Activated effector memory CD4-positive, alpha-beta T cell treated with Interleukin-2 at 50 U/mL for 16 hours (primary cell): ENCODE results near the gene CORO7.

ENCODE experiments used
- DNase-seq: peaks from one replicate; pipeline ENCODE4 v3.0.0-alpha.2; 2020

CORO7 gene

GRCh38 chr16:4369007-4369733 is 47.2 kb downstream of the CORO7 start:
- DNase-seq = no peak

DNA sequence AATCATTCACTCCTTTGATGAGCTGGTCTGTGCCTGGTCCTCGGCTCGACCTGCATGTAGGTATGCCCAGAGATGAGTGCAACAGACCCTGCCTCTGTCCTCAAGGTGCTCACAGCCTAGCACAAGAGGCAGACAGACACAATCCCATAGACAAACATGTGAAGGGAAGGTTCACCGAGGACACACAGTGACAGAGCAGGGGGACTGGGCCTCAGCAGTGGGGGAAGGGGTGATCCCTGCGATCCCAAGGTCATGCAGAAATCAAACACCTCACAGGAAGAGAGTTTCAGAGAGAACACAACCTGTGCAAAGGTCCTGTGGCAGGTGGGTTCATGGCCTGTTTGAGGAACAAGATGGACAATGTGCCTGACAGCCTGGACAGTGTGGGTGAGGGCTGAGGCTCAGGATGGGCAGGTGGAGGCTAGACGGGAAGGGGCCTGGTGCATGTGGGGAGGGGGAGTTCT is 49.0 kb downstream of the CORO7 start:
- DNase-seq = no peak

DNA sequence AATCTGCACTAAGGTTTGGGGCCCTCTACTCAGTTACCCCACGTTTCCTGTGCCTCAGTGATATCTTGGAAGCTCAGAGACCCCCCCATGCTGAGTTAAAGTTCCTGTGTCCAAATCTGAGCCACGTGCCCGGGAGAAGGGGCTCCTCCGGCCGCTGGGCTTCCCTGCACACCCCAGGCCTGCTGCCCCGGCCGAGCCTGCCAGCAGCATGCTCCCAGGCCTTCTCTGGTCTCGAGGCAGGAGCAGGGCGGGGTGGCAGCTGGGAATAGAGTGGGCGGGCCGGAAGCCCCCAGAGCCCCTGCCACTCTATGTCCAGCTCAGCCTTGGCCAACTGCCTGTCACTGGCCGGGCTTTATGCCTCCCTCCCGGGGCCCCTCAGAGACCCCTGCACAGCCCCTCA is 50.4 kb downstream of the CORO7 start:
- DNase-seq = no peak

DNA sequence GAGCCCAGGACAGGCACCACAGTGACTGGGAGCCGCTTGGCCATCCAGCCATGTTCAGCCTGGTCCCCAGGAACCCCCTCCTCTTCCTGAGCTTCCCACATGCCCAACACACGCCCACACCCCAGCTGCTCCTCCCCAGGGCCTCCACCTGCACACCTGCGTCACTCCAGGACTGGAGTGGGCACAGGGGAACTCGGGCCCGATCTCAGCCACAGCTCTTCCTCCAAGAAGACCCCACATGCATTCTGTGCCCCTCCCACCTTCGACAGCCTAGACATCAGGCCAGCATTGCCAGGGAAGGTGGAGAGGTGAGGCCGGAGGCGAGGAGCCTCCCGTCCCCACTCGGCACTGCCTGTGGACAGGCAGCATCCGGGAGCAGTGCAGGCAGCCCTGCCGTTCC is 50.8 kb downstream of the CORO7 start:
- DNase-seq = no peak

- DNase-seq = no peak
Measured at GRCh38 chr16:4365014-4365406, 51.4 kb downstream of the CORO7 start.

GRCh38 chr16:4364196-4365013 is 52.0 kb downstream of the CORO7 start:
- no peak for DNase-seq

GRCh38 chr16:4362476-4363135 is 53.8 kb downstream of the CORO7 start:
- no peak for DNase-seq

DNA sequence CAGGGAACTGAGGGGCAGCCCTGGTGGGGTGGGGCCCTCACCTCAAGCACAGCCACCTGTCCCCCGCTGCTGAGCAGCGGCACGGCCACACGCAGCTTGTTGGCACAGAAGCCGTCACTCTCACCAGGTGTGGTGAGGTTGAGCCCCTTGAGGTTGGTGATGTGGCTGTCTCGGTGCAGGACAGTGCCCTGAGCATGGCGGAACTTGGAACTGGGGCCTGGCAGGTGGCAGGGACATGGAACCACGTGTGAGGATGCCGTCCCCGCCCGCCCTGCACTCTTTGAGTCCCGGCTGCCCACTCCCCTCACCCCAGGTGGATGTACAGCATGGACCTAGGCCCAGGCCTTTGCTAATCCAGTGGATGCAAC is 54.5 kb downstream of the CORO7 start:
- DNase-seq = no peak

DNA sequence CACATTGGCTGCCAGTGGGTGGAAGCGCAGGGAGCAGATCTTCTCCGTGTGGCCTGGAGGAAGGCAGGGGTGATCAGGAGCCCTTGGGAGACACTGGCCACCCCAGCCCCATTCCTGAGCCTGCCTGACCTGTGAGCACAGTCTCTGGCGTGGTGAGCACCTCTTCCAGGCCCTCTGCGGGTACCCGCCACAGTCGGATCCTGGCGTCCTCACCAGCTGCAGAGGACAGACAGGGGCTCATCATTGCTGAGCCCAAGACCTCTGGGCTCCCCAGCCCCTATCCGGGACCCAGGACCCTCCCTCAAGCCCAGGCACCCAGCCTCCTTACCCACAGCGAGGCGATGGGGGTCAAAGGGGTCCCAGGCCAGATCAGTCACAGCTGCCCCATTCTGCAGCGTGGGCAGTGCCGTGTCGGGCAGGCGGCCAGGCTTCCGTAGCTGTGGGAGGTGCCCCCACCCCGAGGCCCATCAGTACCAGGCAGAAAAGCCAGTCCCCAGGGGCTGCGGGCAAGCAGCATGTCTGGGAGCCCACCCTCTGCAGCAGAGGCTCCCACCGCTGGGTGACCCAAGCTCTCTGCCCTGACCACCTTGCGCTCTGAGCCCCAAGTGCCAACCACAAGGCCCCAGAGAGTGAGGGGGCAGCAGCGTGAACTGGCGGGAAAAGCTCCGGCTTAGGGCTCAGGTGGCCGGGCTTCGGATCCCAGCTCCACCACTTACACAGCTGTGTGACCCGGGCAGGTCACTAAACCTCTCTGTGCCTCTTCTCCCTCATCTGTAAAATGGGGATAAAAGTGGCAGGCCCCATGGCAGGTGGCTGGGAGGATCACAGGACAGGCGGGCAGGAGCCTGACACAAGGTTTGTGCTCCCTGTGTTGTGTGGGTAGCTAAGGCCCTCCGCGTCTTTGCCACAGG is 55.1 kb downstream of the CORO7 start:
- DNase-seq = no peak

GRCh38 chr16:4360538-4361021 is 55.8 kb downstream of the CORO7 start:
- no peak for DNase-seq

DNA sequence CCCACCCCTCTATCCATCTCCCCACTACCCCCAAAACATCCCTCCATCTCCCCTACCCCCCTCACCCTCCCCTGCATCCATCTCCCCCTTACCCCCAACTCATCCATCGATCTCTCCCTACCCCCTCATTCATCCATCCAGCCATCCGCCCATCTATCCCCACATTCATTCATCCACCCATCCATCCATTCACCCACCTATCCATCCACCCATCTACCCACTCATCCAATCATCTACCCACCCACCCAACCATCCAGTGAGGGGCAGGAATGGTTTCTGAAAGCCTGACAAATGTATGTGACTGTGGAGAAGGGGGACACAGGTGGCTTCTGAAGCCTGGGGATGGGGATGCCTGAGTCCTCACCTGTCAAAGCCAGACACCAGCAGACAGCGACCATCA is 56.5 kb downstream of the CORO7 start:
- no peak for DNase-seq

GRCh38 chr16:4358831-4359561 is 57.4 kb downstream of the CORO7 start:
- DNase-seq = peak; percentile 44

DNA sequence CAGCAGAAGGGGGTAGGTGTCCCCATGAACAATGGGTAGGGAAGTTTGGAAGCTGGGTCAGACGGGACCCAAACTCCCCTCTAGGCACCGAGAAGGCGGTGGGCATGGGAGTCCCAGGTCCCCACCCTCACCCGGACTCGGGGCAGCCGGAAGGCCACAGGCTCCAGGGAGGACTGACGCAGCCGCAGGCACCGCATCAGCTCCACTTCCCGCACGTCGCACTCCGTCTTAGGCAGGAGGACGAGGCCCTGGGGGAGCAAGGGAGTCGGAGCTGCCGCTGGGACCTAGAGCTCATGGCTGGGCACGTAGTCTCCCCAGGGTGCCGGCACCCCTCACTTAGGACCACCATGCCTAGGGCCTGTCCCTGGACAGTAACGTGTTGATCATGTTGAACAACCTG is 58.2 kb downstream of the CORO7 start:
- no peak for DNase-seq

DNA sequence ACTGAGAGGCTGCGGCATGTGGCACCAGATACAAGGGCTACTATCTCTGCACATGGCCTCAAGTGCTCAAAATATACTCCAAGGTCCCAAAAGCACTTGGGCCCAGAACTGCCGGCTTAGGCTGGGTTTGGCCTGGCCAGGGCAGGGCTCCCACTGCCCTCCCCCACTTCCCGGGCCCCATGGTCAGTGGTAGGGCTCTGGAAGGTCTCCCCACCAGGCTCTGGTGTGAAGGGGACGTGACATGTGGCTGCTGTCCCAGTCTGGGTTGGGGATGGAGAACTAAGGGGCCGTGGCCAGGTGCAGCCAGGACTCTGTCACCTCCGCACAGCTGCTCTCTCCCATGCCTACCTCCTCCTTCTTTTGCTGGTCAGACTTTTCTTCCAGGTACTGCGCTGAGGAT is 59.6 kb downstream of the CORO7 start:
- no peak for DNase-seq

DNA sequence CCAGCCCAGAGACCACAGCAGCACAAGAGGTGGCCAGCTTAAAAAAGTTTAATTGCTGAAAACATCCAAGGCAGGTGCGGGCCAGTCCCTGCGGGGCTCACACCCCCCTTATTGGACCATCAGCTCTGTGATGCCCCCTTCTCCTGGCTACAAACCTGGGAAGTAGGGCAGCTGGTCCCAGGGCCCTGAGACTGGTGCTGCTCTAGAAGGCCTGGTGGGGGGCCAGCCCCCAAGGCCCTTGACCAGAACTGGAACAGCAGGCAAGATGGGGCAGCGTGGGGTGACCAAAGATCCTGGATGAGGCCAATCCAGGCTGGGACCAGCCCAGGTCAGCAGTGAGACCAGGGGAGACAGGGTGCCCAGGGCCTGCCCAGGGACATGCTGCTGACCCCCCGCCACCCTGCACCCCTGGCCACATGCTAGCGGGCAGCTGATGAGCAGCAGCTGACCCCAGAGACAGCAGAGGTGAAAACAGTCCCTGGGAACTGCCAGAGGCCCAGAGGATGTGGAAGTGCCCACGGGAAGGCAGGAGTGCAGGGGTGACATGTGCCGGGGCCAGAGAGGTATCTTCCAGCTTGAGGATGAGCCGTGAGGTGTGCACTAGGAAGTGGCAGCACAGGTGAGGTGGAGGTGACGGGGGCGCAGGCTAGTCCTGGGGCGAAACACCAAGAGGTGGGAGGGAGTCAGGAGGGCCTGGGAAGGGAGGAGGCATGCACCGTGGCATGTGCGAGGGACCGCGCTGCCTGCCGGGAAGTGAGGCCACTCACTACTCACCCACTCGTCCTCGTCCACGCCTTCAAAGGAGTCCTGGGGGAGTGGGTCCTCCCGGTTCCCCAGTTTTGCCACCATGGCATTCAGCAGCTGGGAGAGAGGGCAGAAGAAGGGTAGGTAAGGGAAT is 61.6 kb downstream of the CORO7 start:
- DNase-seq = no peak

DNA sequence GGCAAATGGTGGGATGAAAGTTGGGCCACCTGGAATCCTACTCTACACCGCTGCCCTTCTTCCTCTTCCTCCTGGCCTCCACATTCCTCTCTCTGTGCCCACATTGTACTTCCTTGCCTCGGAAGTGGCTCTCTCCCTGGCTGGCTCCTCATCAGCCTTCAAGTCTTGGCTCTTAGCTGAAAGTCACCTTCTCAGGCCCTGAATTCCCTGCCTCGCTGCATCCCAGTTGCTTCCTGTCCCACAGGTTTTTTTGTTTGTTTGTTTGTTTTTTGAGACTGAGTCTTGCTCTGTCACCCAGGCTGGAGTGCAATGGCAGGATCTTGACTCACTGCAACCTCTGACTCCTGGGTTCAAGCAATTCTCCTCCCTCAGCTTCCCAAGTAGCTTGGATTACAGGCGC is 62.7 kb downstream of the CORO7 start:
- DNase-seq = no peak

DNA sequence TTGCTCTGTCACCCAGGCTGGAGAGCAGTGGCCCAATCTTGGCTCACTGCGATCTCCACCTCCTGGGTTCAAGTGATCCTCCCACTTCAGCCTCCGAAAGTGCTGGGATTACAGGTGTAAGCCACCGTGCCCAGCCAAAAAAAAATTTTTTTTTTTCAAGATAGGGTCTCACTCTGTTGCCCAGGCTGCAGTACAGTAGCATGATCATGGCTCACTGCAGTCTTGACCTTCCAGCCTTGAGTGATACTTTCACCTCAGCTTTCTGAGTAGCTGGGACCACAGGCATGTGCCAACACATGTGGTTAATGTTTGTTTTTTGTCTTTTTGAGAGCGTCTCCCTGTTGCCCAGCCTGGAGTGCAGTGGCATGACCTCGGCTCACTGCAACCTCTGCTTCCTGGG is 63.6 kb downstream of the CORO7 start:
- DNase-seq = no peak

- no peak for DNase-seq
Measured at GRCh38 chr16:4351880-4352279, 64.5 kb downstream of the CORO7 start.

DNA sequence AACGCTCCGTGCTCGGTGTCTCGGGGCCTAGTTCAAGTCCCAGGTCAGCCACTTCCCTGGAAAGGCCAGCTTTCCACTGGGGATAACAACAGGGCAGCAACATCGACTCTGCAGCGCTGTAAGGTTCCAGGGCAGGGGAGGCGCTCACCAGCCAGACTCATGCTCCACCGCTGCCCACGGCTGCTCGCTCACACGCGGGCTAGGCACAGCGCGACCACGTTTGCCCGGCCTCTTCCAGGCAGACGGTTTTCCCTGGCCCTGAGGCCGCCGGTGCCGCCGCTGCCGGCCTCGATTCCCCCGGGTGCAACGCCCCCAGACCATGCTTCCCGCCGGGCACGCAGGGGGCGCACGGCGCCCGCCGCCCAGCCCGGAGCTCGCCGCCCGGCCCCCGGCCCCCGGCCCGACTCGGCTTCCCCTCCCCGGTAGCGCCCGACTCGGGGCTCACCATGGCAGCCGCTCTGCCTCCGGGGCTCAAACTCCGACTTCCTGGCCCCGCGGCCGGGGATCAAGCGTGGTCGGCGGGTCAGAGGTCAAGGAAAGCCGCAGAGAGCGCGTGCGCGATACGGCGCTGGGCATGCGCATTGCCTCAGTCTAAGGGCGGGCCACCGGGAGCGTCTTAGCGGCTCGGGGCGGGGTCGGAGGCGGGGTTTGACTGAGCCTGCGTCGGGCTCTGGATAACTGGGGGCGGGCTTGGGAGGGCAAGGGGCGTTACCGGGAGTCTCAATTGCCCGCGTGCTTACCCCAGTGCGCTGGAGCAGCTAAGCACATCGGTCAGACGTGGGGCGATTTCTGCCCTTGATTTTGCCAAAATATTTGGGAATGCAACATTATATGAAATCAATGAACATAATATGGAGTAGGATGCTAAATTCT is 65.4 kb downstream of the CORO7 start, which contains the start of gene PAM16:
Gene PAM16 (minus strand): TSS at position 535 of the 873 bp plus-strand sequence. CDS start 87 bp downstream, at position 448.
- DNase-seq = peak; percentile 98

GRCh38 chr16:4350365-4350786 is 66.0 kb downstream of the CORO7 start:
- DNase-seq = no peak
